ENCODE data around the gene ZCCHC7. TPM values are rescaled to one million over a fixed set of nuclear protein-coding genes. Genes with fewer than 3 reads are reported as not detected.

ZCCHC7 gene
- polyA plus RNA-seq, 3 donors = 8.7 to 12.9 (median 12.5) TPM

DNA sequence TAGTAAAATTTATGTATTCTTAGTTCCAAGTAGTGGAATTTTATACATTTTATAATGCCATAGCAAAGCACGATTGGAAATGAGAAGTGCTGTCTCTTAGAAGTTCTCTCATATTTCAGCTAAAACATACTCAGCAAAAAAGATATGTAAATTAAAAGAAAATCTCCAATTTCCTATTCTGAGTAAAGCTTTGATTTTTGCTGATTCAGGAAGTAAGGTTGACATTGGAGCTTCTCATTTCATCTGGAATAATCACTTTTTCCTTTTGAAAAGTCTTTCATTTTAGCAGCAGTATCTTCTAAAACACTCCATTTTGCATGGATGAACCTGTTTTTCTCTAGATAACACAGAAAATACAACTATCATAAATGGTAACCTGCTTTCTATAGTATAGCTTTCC lies 121.0 kb downstream of the ZCCHC7 start:
- H3K4me1 ChIP-seq (ENCODE audit: control insufficient read depth in 1 of 2, insufficient read depth in 2 of 2, low read length in 2 of 2) = no peaks in the 10 kb centered on the region
- no peaks in the 10 kb centered on the region for H3K4me1 Mint-ChIP-seq

DNA sequence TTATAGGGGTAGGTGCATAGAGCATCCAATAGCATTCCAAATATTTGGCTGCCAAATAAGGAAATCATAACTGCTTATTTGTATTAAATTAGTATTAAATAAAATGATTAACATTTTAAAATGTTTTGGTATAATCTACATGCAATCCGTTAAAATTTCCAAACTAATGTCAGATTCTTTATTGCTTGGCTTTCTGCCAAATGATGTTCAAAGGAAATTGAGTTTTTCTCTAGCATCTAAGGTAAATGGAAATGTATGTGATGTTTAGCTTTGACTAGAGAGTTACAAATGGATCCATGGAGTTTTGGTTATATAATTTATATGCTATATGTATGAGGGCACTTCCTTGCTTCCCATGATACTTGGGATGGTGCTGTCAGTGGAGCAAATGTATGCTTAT lies 121.7 kb downstream of the ZCCHC7 start:
- no peak for DNase-seq
- no peaks in the 10 kb centered on the region for H3K4me1 ChIP-seq (ENCODE audit: control insufficient read depth in 1 of 2, insufficient read depth in 2 of 2, low read length in 2 of 2)
- H3K4me1 Mint-ChIP-seq = no peaks in the 10 kb centered on the region
- no peaks in the 10 kb centered on the region for H3K9me3 Mint-ChIP-seq
- H3K9me3 ChIP-seq (replicated peaks in 1 of 2; ENCODE audit: control insufficient read depth in 1 of 2, insufficient read depth in 1 of 2, low read length in 2 of 2) = no peaks in the 10 kb centered on the region
- TF ChIP-seq, protein P1, sequence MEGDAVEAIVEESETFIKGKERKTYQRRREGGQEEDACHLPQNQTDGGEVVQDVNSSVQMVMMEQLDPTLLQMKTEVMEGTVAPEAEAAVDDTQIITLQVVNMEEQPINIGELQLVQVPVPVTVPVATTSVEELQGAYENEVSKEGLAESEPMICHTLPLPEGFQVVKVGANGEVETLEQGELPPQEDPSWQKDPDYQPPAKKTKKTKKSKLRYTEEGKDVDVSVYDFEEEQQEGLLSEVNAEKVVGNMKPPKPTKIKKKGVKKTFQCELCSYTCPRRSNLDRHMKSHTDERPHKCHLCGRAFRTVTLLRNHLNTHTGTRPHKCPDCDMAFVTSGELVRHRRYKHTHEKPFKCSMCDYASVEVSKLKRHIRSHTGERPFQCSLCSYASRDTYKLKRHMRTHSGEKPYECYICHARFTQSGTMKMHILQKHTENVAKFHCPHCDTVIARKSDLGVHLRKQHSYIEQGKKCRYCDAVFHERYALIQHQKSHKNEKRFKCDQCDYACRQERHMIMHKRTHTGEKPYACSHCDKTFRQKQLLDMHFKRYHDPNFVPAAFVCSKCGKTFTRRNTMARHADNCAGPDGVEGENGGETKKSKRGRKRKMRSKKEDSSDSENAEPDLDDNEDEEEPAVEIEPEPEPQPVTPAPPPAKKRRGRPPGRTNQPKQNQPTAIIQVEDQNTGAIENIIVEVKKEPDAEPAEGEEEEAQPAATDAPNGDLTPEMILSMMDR (IDR thresholded peaks at IDR 0.05) = no peak
- H3K4me3 ChIP-seq (replicated peaks in 1 of 3; ENCODE audit: low read depth in 2 of 3, low read length in 3 of 3) = no peak overlapping the region
- no peaks in the 10 kb centered on the region for H3K27me3 ChIP-seq (ENCODE audit: control insufficient read depth in 2 of 2, insufficient read depth in 2 of 2, low read length in 2 of 2)
- no peak overlapping the region for H3K4me2 ChIP-seq (replicated peaks; ENCODE audit: extremely low read depth, low read length, poor library complexity, severe bottlenecking)
- H3K4me3 Mint-ChIP-seq = no peak overlapping the region
- no peak overlapping the region for H3K27ac Mint-ChIP-seq
- H3K9ac ChIP-seq (ENCODE audit: insufficient read depth, low read length, poor library complexity, severe bottlenecking) = no peak overlapping the region
- H3K79me2 ChIP-seq (ENCODE audit: insufficient read depth, low read length) = no peaks in the 10 kb centered on the region
- peaks cover 0 to 6% of the 10 kb centered on the region in 2 donors for H3K36me3 Mint-ChIP-seq
- no peaks in the 10 kb centered on the region for H3K36me3 ChIP-seq (replicated peaks in 1 of 2; ENCODE audit: control insufficient read depth in 1 of 2, insufficient read depth in 2 of 2, low read length in 2 of 2)
- H3K27ac ChIP-seq (ENCODE audit: low read depth in 1 of 2, low read length in 2 of 2) = no peak overlapping the region
- WGBS (ENCODE audit: insufficient coverage) = no CpG with 5 or more reads among the region's 1 CpG
- intact Hi-C loops (cut with micrococcal nuclease) = no loop called here
- no peak overlapping the region for H2AFZ ChIP-seq (ENCODE audit: insufficient read depth, low read depth, low read length, poor library complexity, severe bottlenecking)
- no peaks in the 10 kb centered on the region for H3K27me3 Mint-ChIP-seq (ENCODE audit: low read depth in 3 of 3)
- H4K20me1 ChIP-seq (ENCODE audit: insufficient read depth, low read length) = no peaks in the 10 kb centered on the region

More for the DNA sequence above, 121.0 kb downstream of the ZCCHC7 start:
- Histone ChIP-seq H2AFZ (ENCODE audit: insufficient read depth, low read depth, low read length, poor library complexity, severe bottlenecking) (no peak overlapping the region), H3K27me3 (ENCODE audit: control insufficient read depth in 2 of 2, insufficient read depth in 2 of 2, low read length in 2 of 2) (no peaks in the 10 kb centered on the region), H3K4me3 (replicated peaks in 1 of 3; ENCODE audit: low read depth in 2 of 3, low read length in 3 of 3) (no peak overlapping the region), H4K20me1 (ENCODE audit: insufficient read depth, low read length) (no peaks in the 10 kb centered on the region), H3K27ac (ENCODE audit: low read depth in 1 of 2, low read length in 2 of 2) (no peak overlapping the region), H3K9ac (ENCODE audit: insufficient read depth, low read length, poor library complexity, severe bottlenecking) (no peak overlapping the region), H3K79me2 (ENCODE audit: insufficient read depth, low read length) (no peaks in the 10 kb centered on the region), H3K36me3 (replicated peaks in 1 of 2; ENCODE audit: control insufficient read depth in 1 of 2, insufficient read depth in 2 of 2, low read length in 2 of 2) (no peaks in the 10 kb centered on the region), H3K9me3 (replicated peaks in 1 of 2; ENCODE audit: control insufficient read depth in 1 of 2, insufficient read depth in 1 of 2, low read length in 2 of 2) (no peaks in the 10 kb centered on the region), H3K4me2 (replicated peaks; ENCODE audit: extremely low read depth, low read length, poor library complexity, severe bottlenecking) (no peak overlapping the region)
- H3K9me3 Mint-ChIP-seq = no peaks in the 10 kb centered on the region
- no peak overlapping the region for H3K27ac Mint-ChIP-seq
- H3K36me3 Mint-ChIP-seq = peaks cover 0 to 6% of the 10 kb centered on the region in 2 donors
- WGBS (ENCODE audit: insufficient coverage) = no CpG with 5 or more reads among the region's 1 CpG
- H3K27me3 Mint-ChIP-seq (ENCODE audit: low read depth in 3 of 3) = no peaks in the 10 kb centered on the region
- no peak for DNase-seq
- intact Hi-C loops (cut with micrococcal nuclease) = no loop called here
- H3K4me3 Mint-ChIP-seq = no peak overlapping the region
- TF ChIP-seq, protein P1 (IDR thresholded peaks at IDR 0.05) = no peak
